BE2C (cell line): Measurements from ENCODE around the gene ASCC1.
A peak's percentile ranks its signal among the peaks of the same experiment; 100 is the strongest.

Experiments used
- DNase-seq: peaks from one replicate; pipeline ENCODE4 v3.0.0-alpha.2; 2020
- H3K27me3 ChIP-seq: fragments of 250-450 bp; sonication (Bioruptor Pico); 2 replicates; pipeline ENCODE4 v1.5.1; 2020; ENCODE audit warnings: mild to moderate bottlenecking
- H3K36me3 ChIP-seq: fragments of 250-450 bp; sonication (Bioruptor Pico); 2 replicates; pipeline ENCODE4 v1.5.1; 2020; ENCODE audit warnings: mild to moderate bottlenecking
- H3K4me1 ChIP-seq: fragments of 250-450 bp; sonication (Bioruptor Pico); 2 replicates; pipeline ENCODE4 v1.5.1; 2020
- H3K4me3 ChIP-seq: 2 replicates; pipeline ENCODE4 v1.5.1; 2011; ENCODE audit warnings: low read depth, low read length
- H3K9me3 ChIP-seq: fragments of 250-450 bp; sonication (Bioruptor Pico); 2 replicates; pipeline ENCODE4 v1.5.1; 2020
- CTCF ChIP-seq: IDR thresholded peaks from 2 replicates; pipeline ENCODE4 v1.5.1; 2012; ENCODE audit warnings: mild to moderate bottlenecking, low read depth, low read length

ASCC1 gene

GRCh38 chr10:72177454-72177853 lies 38.6 kb downstream of the ASCC1 start:
- Histone ChIP-seq H3K27me3 (no peaks in the 10 kb centered on the region), H3K4me1 (peaks cover 22% of the 10 kb centered on the region), H3K36me3 (peaks cover 7% of the 10 kb centered on the region), H3K4me3 (no peak overlapping the region), H3K9me3 (no peaks in the 10 kb centered on the region; the same call in 1 of the 2 replicates)
- TF ChIP-seq CTCF = no peak
- no peak for DNase-seq

DNA sequence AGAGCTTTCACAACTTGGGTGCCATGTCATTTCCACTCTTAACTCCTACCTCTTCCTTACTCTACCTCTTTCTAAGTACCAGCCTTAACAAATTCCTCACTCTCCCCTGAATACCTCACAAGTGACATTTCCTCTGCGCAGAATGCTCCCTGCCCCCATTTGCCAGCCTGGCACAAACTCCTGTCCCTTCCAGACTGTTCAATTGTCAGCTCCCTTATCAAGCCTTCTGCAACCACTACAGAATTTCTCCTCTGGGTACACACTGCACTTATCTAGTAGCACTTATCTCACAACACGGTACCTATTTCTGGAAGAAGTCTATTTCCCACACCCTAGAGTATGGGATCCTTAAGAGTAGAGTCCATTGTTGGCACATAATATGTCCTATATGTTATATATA lies 39.4 kb downstream of the ASCC1 start:
- DNase-seq = no peak
- Histone ChIP-seq H3K36me3 (peaks cover 7% of the 10 kb centered on the region), H3K4me1 (peaks cover 22% of the 10 kb centered on the region), H3K9me3 (no peaks in the 10 kb centered on the region), H3K4me3 (no peak overlapping the region), H3K27me3 (no peaks in the 10 kb centered on the region)
- TF ChIP-seq CTCF = no peak

DNA sequence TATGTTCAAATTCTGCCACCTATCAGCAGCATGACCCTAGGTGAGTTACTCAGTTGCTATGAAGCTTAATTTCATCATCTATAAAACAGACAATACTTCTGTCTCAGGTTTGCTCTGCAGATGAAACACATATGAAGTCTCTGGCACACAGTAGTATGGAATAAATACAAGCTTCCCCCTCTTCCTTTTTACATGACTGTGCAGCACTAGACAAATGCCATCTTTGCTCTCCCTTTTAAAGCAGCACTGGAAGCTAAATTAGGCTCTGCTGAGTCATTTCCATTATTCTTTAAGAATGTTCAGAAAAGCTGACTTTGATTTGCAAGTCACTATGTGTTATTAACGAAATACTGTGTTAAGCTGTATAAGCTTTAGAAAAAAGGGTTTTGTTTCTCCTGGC lies 40.9 kb downstream of the ASCC1 start:
- Histone ChIP-seq H3K27me3 (no peaks in the 10 kb centered on the region), H3K36me3 (peaks cover 5% of the 10 kb centered on the region), H3K4me1 (peaks cover 22% of the 10 kb centered on the region), H3K4me3 (no peak overlapping the region), H3K9me3 (no peaks in the 10 kb centered on the region)
- TF ChIP-seq CTCF = no peak
- no peak for DNase-seq

- Histone ChIP-seq H3K4me3 (no peak overlapping the region), H3K4me1 (peaks cover 22% of the 10 kb centered on the region), H3K27me3 (no peaks in the 10 kb centered on the region), H3K36me3 (peaks cover 3% of the 10 kb centered on the region), H3K9me3 (no peaks in the 10 kb centered on the region)
- TF ChIP-seq CTCF = no peak
- no peak for DNase-seq
These were observed 41.8 kb downstream of the ASCC1 start for GRCh38 chr10:72174297-72174662.

- TF ChIP-seq CTCF = no peak
- DNase-seq = peak; percentile 83
- H3K4me3 ChIP-seq = no peak overlapping the region
- no peaks in the 10 kb centered on the region; the same call in 1 of the 2 replicates for H3K36me3 ChIP-seq
- no peaks in the 10 kb centered on the region for H3K9me3 ChIP-seq
- H3K4me1 ChIP-seq = peaks cover 22% of the 10 kb centered on the region
- H3K27me3 ChIP-seq = no peaks in the 10 kb centered on the region
These were observed 42.3 kb downstream of the ASCC1 start for GRCh38 chr10:72173619-72174296.

DNA sequence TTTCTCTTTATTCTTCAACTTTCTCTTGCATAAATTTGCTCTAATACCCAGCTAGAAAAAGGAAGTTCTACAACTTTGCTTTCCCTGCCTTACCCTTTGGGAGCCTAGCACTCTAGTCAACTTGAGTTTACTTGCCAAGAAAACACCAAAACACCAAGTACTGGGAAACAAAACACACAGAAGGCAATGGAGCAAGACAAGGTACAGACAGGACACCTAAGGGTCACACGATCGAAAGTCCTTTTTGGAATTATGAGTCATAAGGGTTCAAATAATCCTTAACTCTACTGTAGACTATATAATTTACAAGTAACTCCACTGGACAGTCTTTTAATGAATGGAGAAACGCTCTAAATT lies 42.8 kb downstream of the ASCC1 start:
- no peaks in the 10 kb centered on the region; the same call in 1 of the 2 replicates for H3K36me3 ChIP-seq
- H3K4me3 ChIP-seq = 0 out of 2 replicates have a peak overlapping the region, but pooled peaks have one; percentile 13
- no peak for TF ChIP-seq CTCF
- no peak for DNase-seq
- no peaks in the 10 kb centered on the region for H3K9me3 ChIP-seq
- peaks cover 22% of the 10 kb centered on the region for H3K4me1 ChIP-seq
- H3K27me3 ChIP-seq = no peaks in the 10 kb centered on the region
